Activated CD8-positive, alpha-beta memory T cell treated with anti-CD3 and anti-CD28 coated beads, Interleukin-2, amount 50 U/mL, for 48 hours (primary cell): ENCODE results near the gene PACSIN2.

Experiments used
- DNase-seq: peaks from one replicate; pipeline ENCODE4 v3.0.0-alpha.2; 2020

Gene PACSIN2

GRCh38 chr22:42855721-42856120 is 159.2 kb downstream of the PACSIN2 start:
- no peak for DNase-seq

- DNase-seq, result no peak
Observed at GRCh38 chr22:42855211-42855610, 159.7 kb downstream of the PACSIN2 start.

DNA sequence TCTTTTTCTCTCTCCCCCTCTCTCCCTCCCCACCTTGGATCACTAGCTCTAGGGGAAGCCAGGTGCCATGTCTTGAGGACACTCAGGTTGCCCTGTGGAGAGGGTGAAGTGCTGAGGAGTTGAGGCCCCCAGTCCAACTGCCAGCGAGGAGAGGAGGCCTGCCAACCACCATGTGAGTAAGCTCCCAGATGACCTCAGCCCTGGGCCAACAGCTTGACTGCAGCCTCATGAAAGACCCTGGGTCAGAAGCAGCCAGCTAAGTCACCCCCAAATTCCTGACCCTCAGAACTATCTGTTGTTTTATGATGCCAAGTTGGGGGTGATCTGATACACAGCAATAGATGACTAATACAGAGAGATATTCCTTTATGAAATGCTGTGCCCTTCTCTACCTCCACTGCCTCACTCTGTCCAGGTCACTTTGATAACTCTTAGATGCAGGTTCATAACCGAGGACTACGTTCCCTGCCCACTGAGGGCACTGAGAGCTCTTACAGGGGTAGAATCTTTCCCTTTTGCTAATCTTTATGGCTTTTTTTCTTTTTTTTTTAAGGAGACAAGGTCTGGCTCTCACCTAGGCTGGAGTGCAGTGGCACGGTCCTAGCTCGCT is 165.9 kb downstream of the PACSIN2 start:
- no peak for DNase-seq

GRCh38 chr22:42847110-42847509 is 167.8 kb downstream of the PACSIN2 start:
- no peak for DNase-seq

DNA sequence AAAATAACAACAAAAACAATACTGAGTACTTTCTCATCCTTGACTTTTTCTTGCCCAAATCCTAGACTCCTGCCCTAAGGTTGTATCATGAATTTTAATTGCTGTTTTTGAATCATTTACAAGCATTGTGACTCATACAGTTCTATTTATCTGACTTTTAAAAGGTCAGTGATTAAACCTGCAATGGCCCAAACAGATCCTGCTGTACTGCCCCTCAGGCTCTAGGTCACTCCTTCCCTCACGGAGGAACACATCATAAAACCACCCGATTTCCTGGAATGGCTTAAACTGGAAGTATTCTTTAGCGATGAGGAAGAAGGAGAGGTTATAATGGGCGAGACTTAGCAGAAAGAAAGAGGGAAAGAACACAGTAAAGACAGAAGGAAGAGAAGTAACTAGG is 170.2 kb downstream of the PACSIN2 start:
- DNase-seq, result no peak

GRCh38 chr22:42842658-42843370 is 172.1 kb downstream of the PACSIN2 start:
- DNase-seq, result peak; percentile 17

DNA sequence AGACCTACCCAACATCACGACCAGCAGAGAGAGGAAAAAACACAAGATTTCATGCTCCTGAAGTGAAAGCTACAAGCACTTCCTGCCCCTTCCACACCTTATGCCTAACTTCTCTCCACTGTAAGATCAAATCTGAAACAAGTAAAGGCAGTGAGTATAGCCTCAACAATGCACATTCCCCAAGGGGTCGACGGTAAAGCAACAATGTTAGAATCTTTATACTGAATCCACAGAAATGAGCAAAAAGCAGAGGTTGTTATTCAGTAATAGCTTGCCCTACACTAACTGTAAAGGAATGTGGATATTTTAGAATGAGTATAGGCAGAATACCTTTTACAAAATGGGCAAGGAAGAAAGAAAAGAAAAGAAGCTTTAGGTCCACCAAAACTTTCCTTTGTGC is 173.5 kb downstream of the PACSIN2 start:
- no peak for DNase-seq

GRCh38 chr22:42837556-42837955 is 177.4 kb downstream of the PACSIN2 start:
- DNase-seq, result no peak

DNA sequence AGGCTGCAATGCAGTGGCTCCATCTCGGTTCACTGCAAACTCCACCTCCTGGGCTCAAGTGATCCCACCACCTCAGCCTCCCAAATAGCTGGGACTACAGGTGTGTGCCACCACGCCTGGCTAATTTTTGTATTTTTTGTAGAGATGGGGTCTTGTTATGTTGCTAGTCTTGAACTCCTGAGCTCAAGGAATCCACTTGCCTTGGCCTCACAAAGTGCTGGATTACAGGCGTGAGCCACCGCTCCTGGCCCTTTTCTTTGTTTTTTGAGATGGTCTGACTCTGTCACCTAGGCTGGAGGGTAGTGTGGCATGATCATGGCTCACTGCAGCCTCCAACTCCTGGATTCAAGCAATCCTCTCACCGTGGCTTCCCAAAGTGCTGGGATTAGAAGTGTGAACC is 178.9 kb downstream of the PACSIN2 start:
- DNase-seq, result peak; percentile 13

- DNase-seq, result no peak
Observed at GRCh38 chr22:42834177-42834949, 180.6 kb downstream of the PACSIN2 start.

DNA sequence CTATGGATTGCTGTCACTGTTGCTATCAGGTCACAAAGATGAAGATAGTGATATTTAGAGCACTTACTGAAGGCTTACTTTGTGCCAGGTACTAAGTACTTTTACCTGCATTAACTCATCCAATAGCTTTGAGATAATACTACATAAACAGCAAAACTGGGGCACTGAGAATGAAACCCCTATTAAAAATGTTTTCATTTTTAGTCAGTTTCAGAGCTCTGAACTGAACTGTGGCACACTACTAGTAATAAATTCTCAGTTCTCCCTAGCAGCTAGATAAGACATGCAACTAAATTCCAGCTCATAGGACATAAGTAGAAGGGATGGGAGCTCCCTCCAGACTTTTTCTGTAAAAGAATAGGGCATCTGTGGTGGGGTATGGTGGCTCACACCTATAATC is 181.8 kb downstream of the PACSIN2 start:
- no peak for DNase-seq

DNA sequence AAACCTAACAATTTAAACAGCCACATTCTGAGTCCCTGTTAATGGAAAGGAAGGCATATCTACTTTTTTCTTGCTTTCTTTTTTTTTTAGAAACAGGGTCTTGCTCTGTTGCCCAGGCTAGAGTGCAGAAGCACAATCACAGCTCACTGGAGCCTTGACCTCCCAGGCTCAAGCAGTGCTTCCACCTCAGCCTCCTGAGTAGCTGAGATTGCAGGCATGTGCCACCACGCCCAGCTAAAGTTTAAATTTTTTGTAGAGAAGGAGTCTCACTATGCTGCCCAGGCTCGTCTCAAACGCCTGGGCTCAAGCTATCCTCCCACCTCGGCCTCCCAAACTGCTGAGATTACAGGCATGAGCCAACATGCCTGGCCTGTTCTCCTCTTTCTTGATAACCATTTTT is 183.2 kb downstream of the PACSIN2 start:
- no peak for DNase-seq

GRCh38 chr22:42830161-42830560 is 184.8 kb downstream of the PACSIN2 start:
- no peak for DNase-seq

DNA sequence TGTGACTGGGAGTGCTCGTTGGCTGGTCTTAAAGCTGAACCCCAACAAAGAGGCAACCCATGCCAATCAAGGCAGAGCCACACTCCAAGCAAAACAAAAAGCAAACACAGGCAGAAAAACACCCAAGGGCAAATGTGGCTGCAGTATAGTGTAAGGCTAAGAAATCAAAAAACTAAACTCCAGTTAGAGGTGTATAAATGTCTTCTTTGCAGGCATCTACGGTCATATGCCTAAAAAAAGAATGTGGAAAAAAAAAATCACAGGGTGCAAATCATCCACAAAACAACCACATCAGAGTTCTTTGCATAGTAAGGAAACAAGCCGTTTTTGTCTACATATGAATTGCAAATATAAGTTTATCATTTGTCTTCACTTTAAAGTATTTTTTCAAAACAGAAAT is 185.6 kb downstream of the PACSIN2 start:
- DNase-seq, result peak; percentile 15

DNA sequence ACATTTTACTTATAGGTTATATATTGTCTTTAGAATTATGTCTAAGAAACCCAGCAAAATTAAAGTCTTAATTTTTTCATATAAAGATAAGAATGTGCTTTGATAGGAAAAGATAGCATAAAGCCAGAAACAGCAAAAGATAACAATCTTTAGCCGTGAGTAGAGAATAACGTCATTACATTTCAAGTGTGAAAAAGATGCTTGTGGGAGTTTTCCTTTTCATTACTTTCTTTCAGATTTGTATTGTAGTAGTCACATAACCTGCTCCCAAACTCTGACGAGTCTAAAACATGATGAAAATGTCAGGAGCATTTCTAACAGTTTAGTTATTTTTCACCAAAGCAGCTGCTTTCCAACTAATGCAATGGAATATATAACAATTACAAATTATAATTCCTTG is 189.2 kb downstream of the PACSIN2 start:
- DNase-seq, result no peak

GRCh38 chr22:42821386-42821785 is 193.6 kb downstream of the PACSIN2 start:
- DNase-seq, result no peak

DNA sequence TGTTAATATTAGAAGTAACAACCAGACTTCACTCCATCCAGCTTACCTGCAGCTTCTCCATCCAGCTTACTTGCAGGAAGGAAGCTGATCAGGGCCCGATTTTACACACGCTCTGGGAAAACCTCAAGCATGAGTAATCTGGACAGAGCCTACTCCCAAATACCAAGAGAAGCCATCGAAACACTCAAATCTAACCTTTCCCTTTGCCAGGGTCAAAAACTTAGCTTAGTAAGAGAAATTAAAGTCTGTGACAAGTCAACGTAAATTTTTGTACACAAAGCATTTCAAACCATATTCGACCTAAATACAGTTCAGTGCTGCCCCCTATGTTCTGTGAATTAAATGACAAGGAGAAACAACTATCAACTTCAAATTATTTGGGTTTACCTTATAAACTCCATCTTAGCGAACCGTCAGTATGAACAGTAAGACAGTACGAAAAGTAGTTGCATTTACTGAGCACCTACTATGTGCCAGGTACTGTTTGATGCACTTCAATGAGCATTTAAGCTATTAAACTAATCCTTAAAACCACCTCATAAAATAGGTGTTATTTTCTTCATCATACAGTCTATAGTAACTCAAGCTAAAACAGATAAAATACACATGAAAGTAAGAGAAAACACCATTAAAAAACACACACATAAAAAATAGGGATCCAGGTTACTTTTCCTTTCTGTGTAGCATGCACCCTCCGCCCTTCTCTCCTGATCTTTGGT is 194.7 kb downstream of the PACSIN2 start:
- DNase-seq, result no peak
